ENCODE data around the gene ENPP1.

- no peak for TF ChIP-seq CTCF (conservative IDR thresholded peaks at IDR 0.05; ENCODE audit: low read depth, low read length)
- no peak for TF ChIP-seq MXI1 (IDR thresholded peaks at IDR 0.05; ENCODE audit: borderline replicate concordance, low read depth, low read length)
- TF ChIP-seq POLR2A (IDR thresholded peaks at IDR 0.05; ENCODE audit: low read depth, low read length) = no peak
- TF ChIP-seq NFE2L2 (IDR thresholded peaks at IDR 0.05; ENCODE audit: low read depth, low read length) = no peak
- TF ChIP-seq CEBPB (IDR thresholded peaks at IDR 0.05; ENCODE audit: low read depth, low read length) = no peak
- TF ChIP-seq USF2 (IDR thresholded peaks at IDR 0.05; ENCODE audit: low read depth, low read length) = no peak
- TF ChIP-seq RAD21 (IDR thresholded peaks at IDR 0.05; ENCODE audit: low read length) = no peak
- no peak for TF ChIP-seq MAZ (IDR thresholded peaks at IDR 0.05; ENCODE audit: borderline replicate concordance, low read depth, low read length)
- TF ChIP-seq CHD1 (IDR thresholded peaks at IDR 0.05; ENCODE audit: low read depth, low read length) = no peak
- no peak for TF ChIP-seq SMC3 (IDR thresholded peaks at IDR 0.05; ENCODE audit: low read depth, low read length)
These were observed 92.4 kb downstream of the ENPP1 start for GRCh38 chr6:131900231-131900630.

Data from IMR-90 (cell line).